Hematopoietic multipotent progenitor cell (in vitro differentiated cells): ENCODE data around the gene ZNF486. TPM values are rescaled to one million over a fixed set of nuclear protein-coding genes. Genes with fewer than 3 reads are reported as not detected.
A peak's percentile ranks its signal among the peaks of the same experiment; 100 is the strongest.
"Not testable (repeated sequence)": the region's sequence is repeated elsewhere in the genome, so short reads cannot be mapped to it uniquely, and the experiment has no call there.

Source experiments
- DNase-seq, 3 donors: peaks; one replicate each; pipeline ENCODE4 v3.0.0-alpha.2; 2011 to 2015; ENCODE audit warnings: low read depth in 2 of 3, low spot score in 2 of 3
- small RNA-seq: library from RNA; depleted of rRNA; stranded (forward); fragments of <200 nt; gene quantifications from one replicate; pipeline ENCODE3, GENCODE V24; 2012
- total RNA-seq: library from RNA; depleted of rRNA; stranded (reverse); fragments of >200 nt; gene quantifications from one replicate; pipeline ENCODE4 v1.2.3, GENCODE V29; 2012

ZNF486 gene
- total RNA-seq, 1 donor, result 5.7 TPM

- not testable (repeated sequence) for DNase-seq
Measured at GRCh38 chr19:20221605-20222004, 54.6 kb downstream of the ZNF486 start.

GRCh38 chr19:20233105-20233504 is 66.1 kb downstream of the ZNF486 start:
- no peak for DNase-seq

- no peak for DNase-seq
Measured at GRCh38 chr19:20235156-20235555, 68.1 kb downstream of the ZNF486 start.

GRCh38 chr19:20237773-20238623 is 71.0 kb downstream of the ZNF486 start:
- peak; percentile 57 to 97 (median 89) for DNase-seq

GRCh38 chr19:20243629-20244028 is 76.6 kb downstream of the ZNF486 start:
- no peak for DNase-seq

- no peak for DNase-seq
Measured at GRCh38 chr19:20244356-20244755, 77.3 kb downstream of the ZNF486 start.

- DNase-seq, result no peak
Measured at GRCh38 chr19:20245309-20245708, 78.3 kb downstream of the ZNF486 start.

GRCh38 chr19:20247016-20247683 is 80.1 kb downstream of the ZNF486 start:
- peak in 2 of 3 donors; percentile 40 to 67 for DNase-seq

DNA sequence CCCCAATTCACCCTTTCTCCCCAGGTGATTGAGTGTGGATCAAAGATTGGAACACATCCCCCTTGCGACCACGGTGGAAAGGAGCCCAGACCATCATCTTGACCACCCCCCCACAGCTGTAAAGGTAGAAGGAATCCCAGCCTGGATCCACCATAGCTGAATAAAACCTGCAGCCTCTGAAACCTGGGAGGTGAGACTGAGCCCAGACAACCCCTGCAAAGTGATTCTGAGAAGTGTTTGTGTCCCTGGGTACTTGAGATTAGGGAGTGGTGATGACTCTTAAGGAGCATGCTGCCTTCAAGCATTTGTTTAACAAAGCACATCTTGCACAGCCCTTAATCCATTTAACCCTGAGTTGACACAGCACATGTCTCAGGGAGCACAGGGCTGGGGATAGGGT is 81.2 kb downstream of the ZNF486 start:
- not testable (repeated sequence) for DNase-seq

Small RNA genes within 50 kb of the gene (small RNA-seq; reads per million reads assigned to genes)
- gene AC011447.4, result not detected

Other genes starting within 250 kb of the ZNF486 start
- gene ZNF682, start 127.7 kb upstream of the ZNF486 start, total RNA-seq, result 1.6 TPM
- 3.0 TPM for gene ZNF90, start 89.2 kb upstream of the ZNF486 start, total RNA-seq